HEK293 (cell line): Measurements from ENCODE around the gene RPL36.

Experiments used
- BCL11A ChIP-seq: fragments of 450-650 bp; formaldehyde crosslinking; IDR thresholded peaks from 2 replicates; pipeline ENCODE4 v1.5.1; 2016; ENCODE audit warnings: low read depth, missing biosample characterization, missing genetic modification characterization
- BCL11B ChIP-seq: fragments of 450-650 bp; formaldehyde crosslinking; IDR thresholded peaks from 2 replicates; pipeline ENCODE4 v1.5.1; 2016; ENCODE audit warnings: low read depth, missing biosample characterization, missing genetic modification characterization
- KLF16 ChIP-seq: fragments of 450-650 bp; formaldehyde crosslinking; IDR thresholded peaks from 2 replicates; pipeline ENCODE4 v1.5.1; 2017; ENCODE audit warnings: missing biosample characterization, missing genetic modification characterization
- KLF8 ChIP-seq: fragments of 450-650 bp; formaldehyde crosslinking; IDR thresholded peaks from 2 replicates; pipeline ENCODE4 v1.5.1; 2016; ENCODE audit warnings: missing biosample characterization, missing genetic modification characterization
- SP2 ChIP-seq: fragments of 450-650 bp; formaldehyde crosslinking; IDR thresholded peaks from 2 replicates; pipeline ENCODE4 v1.5.1; 2016; ENCODE audit warnings: missing biosample characterization, missing genetic modification characterization
- ZBTB17 ChIP-seq: fragments of 450-650 bp; formaldehyde crosslinking; IDR thresholded peaks from 2 replicates; pipeline ENCODE4 v1.5.1; 2016; ENCODE audit warnings: missing biosample characterization, missing genetic modification characterization
- ZBTB20 ChIP-seq: fragments of 450-650 bp; formaldehyde crosslinking; IDR thresholded peaks from 2 replicates; pipeline ENCODE4 v1.5.1; 2016; ENCODE audit warnings: missing biosample characterization, missing genetic modification characterization
- ZBTB7A ChIP-seq: fragments of 450-650 bp; formaldehyde crosslinking; IDR thresholded peaks from 2 replicates; pipeline ENCODE4 v1.5.1; 2016; ENCODE audit warnings: low read depth, missing biosample characterization, missing genetic modification characterization
- ZEB2 ChIP-seq: fragments of 450-650 bp; formaldehyde crosslinking; IDR thresholded peaks from 2 replicates; pipeline ENCODE4 v1.5.1; 2016; ENCODE audit warnings: missing biosample characterization, missing genetic modification characterization
- ZIC2 ChIP-seq: fragments of 450-650 bp; formaldehyde crosslinking; IDR thresholded peaks from 2 replicates; pipeline ENCODE4 v1.5.1; 2016; ENCODE audit warnings: missing biosample characterization, missing genetic modification characterization
- ZNF10 ChIP-seq: fragments of 450-650 bp; formaldehyde crosslinking; IDR thresholded peaks from 2 replicates; pipeline ENCODE4 v1.5.1; 2017; ENCODE audit warnings: missing biosample characterization, missing genetic modification characterization
- ZNF175 ChIP-seq: fragments of 450-650 bp; formaldehyde crosslinking; IDR thresholded peaks from 2 replicates; pipeline ENCODE4 v1.5.1; 2016; ENCODE audit warnings: missing biosample characterization, missing genetic modification characterization
- ZNF24 ChIP-seq: fragments of 450-650 bp; formaldehyde crosslinking; IDR thresholded peaks from 2 replicates; pipeline ENCODE4 v1.5.1; 2016; ENCODE audit warnings: missing biosample characterization, missing genetic modification characterization
- ZNF280C ChIP-seq: fragments of 450-650 bp; formaldehyde crosslinking; IDR thresholded peaks from 2 replicates; pipeline ENCODE4 v1.5.1; 2016; ENCODE audit warnings: missing biosample characterization, missing genetic modification characterization
- ZNF302 ChIP-seq: fragments of 450-650 bp; formaldehyde crosslinking; IDR thresholded peaks from 2 replicates; pipeline ENCODE4 v1.5.1; 2016; ENCODE audit warnings: missing biosample characterization, missing genetic modification characterization, low read depth
- ZNF311 ChIP-seq: fragments of 450-650 bp; formaldehyde crosslinking; IDR thresholded peaks from 2 replicates; pipeline ENCODE4 v1.5.1; 2017; ENCODE audit warnings: missing biosample characterization, missing genetic modification characterization, borderline replicate concordance
- ZNF391 ChIP-seq: fragments of 450-650 bp; formaldehyde crosslinking; IDR thresholded peaks from 2 replicates; pipeline ENCODE4 v1.5.1; 2016; ENCODE audit warnings: low read depth, missing biosample characterization, missing genetic modification characterization, borderline replicate concordance
- ZNF416 ChIP-seq: fragments of 450-650 bp; formaldehyde crosslinking; IDR thresholded peaks from 2 replicates; pipeline ENCODE4 v1.5.1; 2016; ENCODE audit warnings: missing biosample characterization, missing genetic modification characterization
- ZNF473 ChIP-seq: fragments of 450-650 bp; formaldehyde crosslinking; IDR thresholded peaks from 2 replicates; pipeline ENCODE4 v1.5.1; 2017; ENCODE audit warnings: missing biosample characterization, missing genetic modification characterization
- ZNF510 ChIP-seq: fragments of 450-650 bp; formaldehyde crosslinking; IDR thresholded peaks from 2 replicates; pipeline ENCODE4 v1.5.1; 2018; ENCODE audit warnings: mild to moderate bottlenecking, missing genetic modification characterization, missing biosample characterization; ENCODE audit not compliant: insufficient replicate concordance
- ZNF514 ChIP-seq: fragments of 450-650 bp; formaldehyde crosslinking; IDR thresholded peaks from 2 replicates; pipeline ENCODE4 v1.5.1; 2016; ENCODE audit warnings: missing biosample characterization, missing genetic modification characterization
- ZNF585B ChIP-seq: fragments of 450-650 bp; formaldehyde crosslinking; IDR thresholded peaks from 2 replicates; pipeline ENCODE4 v1.5.1; 2016; ENCODE audit warnings: missing biosample characterization, missing genetic modification characterization
- ZNF610 ChIP-seq: fragments of 450-650 bp; formaldehyde crosslinking; IDR thresholded peaks from 2 replicates; pipeline ENCODE4 v1.5.1; 2016; ENCODE audit warnings: missing biosample characterization, missing genetic modification characterization, borderline replicate concordance
- ZNF624 ChIP-seq: fragments of 450-650 bp; formaldehyde crosslinking; IDR thresholded peaks from 2 replicates; pipeline ENCODE4 v1.5.1; 2017; ENCODE audit warnings: missing biosample characterization, missing genetic modification characterization
- ZNF654 ChIP-seq: fragments of 450-650 bp; formaldehyde crosslinking; IDR thresholded peaks from 2 replicates; pipeline ENCODE4 v1.5.1; 2016; ENCODE audit warnings: low read depth, missing biosample characterization, missing genetic modification characterization
- ZNF76 ChIP-seq: fragments of 450-650 bp; formaldehyde crosslinking; IDR thresholded peaks from 2 replicates; pipeline ENCODE4; 2016; ENCODE audit warnings: low read depth, missing biosample characterization, missing genetic modification characterization, borderline replicate concordance
- ZNF830 ChIP-seq: fragments of 450-650 bp; IDR thresholded peaks from 2 replicates; pipeline ENCODE4 v1.5.0; 2018; ENCODE audit warnings: missing biosample characterization, missing genetic modification characterization, low read depth, mild to moderate bottlenecking, moderate library complexity
- TF ChIP-seq, protein P1 (sequence below): fragments of 450-650 bp; formaldehyde crosslinking; IDR thresholded peaks from 2 replicates; pipeline ENCODE4 v1.5.1; 2016; ENCODE audit warnings: missing biosample characterization, missing genetic modification characterization
- TF ChIP-seq, protein P2 (sequence below): fragments of 450-650 bp; formaldehyde crosslinking; IDR thresholded peaks from 2 replicates; pipeline ENCODE4 v1.5.1; 2016; ENCODE audit warnings: missing biosample characterization, missing genetic modification characterization
- TF ChIP-seq, protein P3 (sequence below): fragments of 450-650 bp; formaldehyde crosslinking; IDR thresholded peaks from 2 replicates; pipeline ENCODE4 v1.5.1; 2016; ENCODE audit warnings: missing biosample characterization, missing genetic modification characterization

Gene RPL36

DNA sequence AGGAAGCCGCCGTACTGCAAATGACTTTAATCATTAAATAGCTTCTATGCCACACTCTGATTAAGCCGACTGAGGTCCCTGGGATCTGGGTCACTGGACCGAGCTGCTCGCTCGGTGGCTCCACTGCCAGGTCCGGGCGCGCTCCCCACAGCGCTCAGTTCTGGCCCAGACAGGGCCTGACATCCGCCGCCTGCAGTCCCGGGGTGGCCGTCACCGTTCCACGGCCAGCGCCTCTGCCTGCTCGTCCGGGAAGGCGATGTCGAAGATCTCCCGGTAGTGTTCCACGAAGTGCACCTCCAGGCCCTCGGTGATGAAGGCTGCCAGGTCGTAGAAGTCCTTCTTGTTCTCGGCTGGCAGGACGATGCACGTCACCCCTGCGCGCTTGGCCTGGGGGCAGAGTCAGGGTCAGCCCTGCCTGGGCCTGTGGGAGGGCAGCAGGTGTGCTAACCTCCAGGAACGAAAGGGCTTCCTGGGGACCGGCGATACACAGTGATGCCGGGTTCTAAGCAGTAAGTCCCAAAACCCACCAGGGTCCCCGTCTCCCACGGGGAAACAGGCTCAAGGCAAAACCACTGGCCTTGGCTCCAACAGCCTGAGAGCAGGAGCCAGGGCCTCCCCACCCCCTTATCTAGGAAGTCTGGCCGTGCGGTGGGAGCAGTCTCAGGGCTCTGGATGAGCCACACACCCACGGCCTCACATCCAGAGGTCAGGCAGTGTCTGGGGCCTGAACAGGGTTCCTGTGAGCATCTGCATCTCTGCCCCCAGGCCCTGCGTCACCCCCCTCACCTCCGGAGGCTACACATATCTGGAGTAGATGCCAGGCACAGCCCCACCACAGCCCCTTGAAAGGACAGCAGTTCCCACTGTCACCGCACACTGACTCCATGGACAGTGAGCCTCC is 2.0 kb downstream of the RPL36 start (continued):
- TF ChIP-seq ZNF24 (no peak), ZNF302 (tag by site-specific recombination) (no peak), ZNF10 (tag by site-specific recombination) (peak; percentile 72), ZEB2 (peak; percentile 62; the same call in 1 of the 2 replicates), ZNF514 (no peak), ZBTB17 (peak; percentile 39; the same call in 1 of the 2 replicates), ZBTB20 (tag by site-specific recombination) (peak; percentile 50), ZNF280C (tag by site-specific recombination) (no peak), BCL11A (tag by site-specific recombination) (peak; percentile 41; the same call in 1 of the 2 replicates), ZNF610 (tag by site-specific recombination) (no peak), KLF16 (tag by site-specific recombination) (peak; percentile 33; the same call in 1 of the 2 replicates), ZNF830 (tag by site-specific recombination) (no peak), ZNF175 (tag by site-specific recombination) (no peak), KLF8 (tag by site-specific recombination) (peak; percentile 2; the same call in 1 of the 2 replicates), ZNF654 (tag by site-specific recombination) (no peak), ZBTB7A (0 out of 2 replicates have a peak, but pooled peaks have one; percentile 50), ZNF76 (tag by site-specific recombination) (0 out of 2 replicates have a peak, but pooled peaks have one; percentile 37), ZNF624 (no peak), ZNF416 (tag by site-specific recombination) (no peak), ZNF311 (tag by site-specific recombination) (no peak), ZNF391 (no peak), ZIC2 (peak; percentile 74), SP2 (tag by site-specific recombination) (0 out of 2 replicates have a peak, but pooled peaks have one; percentile 1), ZNF585B (tag by site-specific recombination) (no peak), ZNF473 (tag by site-specific recombination) (no peak), BCL11B (tag by site-specific recombination) (peak; percentile 89), ZNF510 (tag by site-specific recombination) (no peak)
- TF ChIP-seq, protein P1, sequence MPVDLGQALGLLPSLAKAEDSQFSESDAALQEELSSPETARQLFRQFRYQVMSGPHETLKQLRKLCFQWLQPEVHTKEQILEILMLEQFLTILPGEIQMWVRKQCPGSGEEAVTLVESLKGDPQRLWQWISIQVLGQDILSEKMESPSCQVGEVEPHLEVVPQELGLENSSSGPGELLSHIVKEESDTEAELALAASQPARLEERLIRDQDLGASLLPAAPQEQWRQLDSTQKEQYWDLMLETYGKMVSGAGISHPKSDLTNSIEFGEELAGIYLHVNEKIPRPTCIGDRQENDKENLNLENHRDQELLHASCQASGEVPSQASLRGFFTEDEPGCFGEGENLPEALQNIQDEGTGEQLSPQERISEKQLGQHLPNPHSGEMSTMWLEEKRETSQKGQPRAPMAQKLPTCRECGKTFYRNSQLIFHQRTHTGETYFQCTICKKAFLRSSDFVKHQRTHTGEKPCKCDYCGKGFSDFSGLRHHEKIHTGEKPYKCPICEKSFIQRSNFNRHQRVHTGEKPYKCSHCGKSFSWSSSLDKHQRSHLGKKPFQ (tag by site-specific recombination), result no peak; the same call in 1 of the 2 replicates
- TF ChIP-seq, protein P2, sequence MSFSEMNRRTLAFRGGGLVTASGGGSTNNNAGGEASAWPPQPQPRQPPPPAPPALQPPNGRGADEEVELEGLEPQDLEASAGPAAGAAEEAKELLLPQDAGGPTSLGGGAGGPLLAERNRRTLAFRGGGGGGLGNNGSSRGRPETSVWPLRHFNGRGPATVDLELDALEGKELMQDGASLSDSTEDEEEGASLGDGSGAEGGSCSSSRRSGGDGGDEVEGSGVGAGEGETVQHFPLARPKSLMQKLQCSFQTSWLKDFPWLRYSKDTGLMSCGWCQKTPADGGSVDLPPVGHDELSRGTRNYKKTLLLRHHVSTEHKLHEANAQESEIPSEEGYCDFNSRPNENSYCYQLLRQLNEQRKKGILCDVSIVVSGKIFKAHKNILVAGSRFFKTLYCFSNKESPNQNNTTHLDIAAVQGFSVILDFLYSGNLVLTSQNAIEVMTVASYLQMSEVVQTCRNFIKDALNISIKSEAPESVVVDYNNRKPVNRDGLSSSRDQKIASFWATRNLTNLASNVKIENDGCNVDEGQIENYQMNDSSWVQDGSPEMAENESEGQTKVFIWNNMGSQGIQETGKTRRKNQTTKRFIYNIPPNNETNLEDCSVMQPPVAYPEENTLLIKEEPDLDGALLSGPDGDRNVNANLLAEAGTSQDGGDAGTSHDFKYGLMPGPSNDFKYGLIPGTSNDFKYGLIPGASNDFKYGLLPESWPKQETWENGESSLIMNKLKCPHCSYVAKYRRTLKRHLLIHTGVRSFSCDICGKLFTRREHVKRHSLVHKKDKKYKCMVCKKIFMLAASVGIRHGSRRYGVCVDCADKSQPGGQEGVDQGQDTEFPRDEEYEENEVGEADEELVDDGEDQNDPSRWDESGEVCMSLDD (tag by site-specific recombination), result peak; percentile 54; the same call in 1 of the 2 replicates
- TF ChIP-seq, protein P3, sequence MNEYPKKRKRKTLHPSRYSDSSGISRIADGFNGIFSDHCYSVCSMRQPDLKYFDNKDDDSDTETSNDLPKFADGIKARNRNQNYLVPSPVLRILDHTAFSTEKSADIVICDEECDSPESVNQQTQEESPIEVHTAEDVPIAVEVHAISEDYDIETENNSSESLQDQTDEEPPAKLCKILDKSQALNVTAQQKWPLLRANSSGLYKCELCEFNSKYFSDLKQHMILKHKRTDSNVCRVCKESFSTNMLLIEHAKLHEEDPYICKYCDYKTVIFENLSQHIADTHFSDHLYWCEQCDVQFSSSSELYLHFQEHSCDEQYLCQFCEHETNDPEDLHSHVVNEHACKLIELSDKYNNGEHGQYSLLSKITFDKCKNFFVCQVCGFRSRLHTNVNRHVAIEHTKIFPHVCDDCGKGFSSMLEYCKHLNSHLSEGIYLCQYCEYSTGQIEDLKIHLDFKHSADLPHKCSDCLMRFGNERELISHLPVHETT, result peak; percentile 32
